Measurements from ENCODE around the gene FPR1.

FPR1 gene

GRCh38 chr19:51737924-51738323, 13.8 kb downstream of the FPR1 start:
- no peak for DNase-seq (ENCODE audit: low spot score)

- DNase-seq (ENCODE audit: low spot score): no peak
These were observed 14.3 kb downstream of the FPR1 start for GRCh38 chr19:51737389-51737788.

GRCh38 chr19:51735759-51736449, 15.8 kb downstream of the FPR1 start:
- no peak for DNase-seq (ENCODE audit: low spot score)

GRCh38 chr19:51733742-51734522, 17.7 kb downstream of the FPR1 start:
- no peak for DNase-seq (ENCODE audit: low spot score)

GRCh38 chr19:51729781-51730180, 21.9 kb downstream of the FPR1 start:
- DNase-seq (ENCODE audit: low spot score): no peak

- DNase-seq (ENCODE audit: low spot score): no peak
These were observed 24.3 kb downstream of the FPR1 start for GRCh38 chr19:51727349-51727880.

- no peak for DNase-seq (ENCODE audit: low spot score)
These were observed 25.6 kb downstream of the FPR1 start for GRCh38 chr19:51726049-51726448.

- no peak for DNase-seq (ENCODE audit: low spot score)
These were observed 27.1 kb downstream of the FPR1 start for GRCh38 chr19:51724543-51724942.

GRCh38 chr19:51722492-51722891, 29.2 kb downstream of the FPR1 start:
- no peak for DNase-seq (ENCODE audit: low spot score)

- DNase-seq (ENCODE audit: low spot score): no peak
These were observed 29.8 kb downstream of the FPR1 start for GRCh38 chr19:51721905-51722304.

- DNase-seq (ENCODE audit: low spot score): no peak
These were observed 32.3 kb downstream of the FPR1 start for GRCh38 chr19:51719251-51719988.

- no peak for DNase-seq (ENCODE audit: low spot score)
These were observed 34.8 kb downstream of the FPR1 start for GRCh38 chr19:51716925-51717324.

- DNase-seq (ENCODE audit: low spot score): no peak
These were observed 35.8 kb downstream of the FPR1 start for GRCh38 chr19:51715850-51716249.

GRCh38 chr19:51714848-51715247, 36.8 kb downstream of the FPR1 start:
- no peak for DNase-seq (ENCODE audit: low spot score)

GRCh38 chr19:51713319-51714285, 38.1 kb downstream of the FPR1 start:
- DNase-seq (ENCODE audit: low spot score): no peak

- DNase-seq (ENCODE audit: low spot score): no peak
These were observed 39.1 kb downstream of the FPR1 start for GRCh38 chr19:51712461-51713081.

- no peak for DNase-seq (ENCODE audit: low spot score)
These were observed 40.0 kb downstream of the FPR1 start for GRCh38 chr19:51711702-51712101.

- no peak for DNase-seq (ENCODE audit: low spot score)
These were observed 41.5 kb downstream of the FPR1 start for GRCh38 chr19:51710163-51710562.

GRCh38 chr19:51709575-51709974, 42.1 kb downstream of the FPR1 start:
- DNase-seq (ENCODE audit: low spot score): no peak

GRCh38 chr19:51708811-51709210, 42.9 kb downstream of the FPR1 start:
- DNase-seq (ENCODE audit: low spot score): no peak

GRCh38 chr19:51706885-51707284, 44.8 kb downstream of the FPR1 start:
- no peak for DNase-seq (ENCODE audit: low spot score)
